ENCODE results near the gene VNN1.

- TF ChIP-seq ISL1 (CRISPR knock-in tag; IDR thresholded peaks at IDR 0.05), result no peak
- TF ChIP-seq ZNF8 (CRISPR knock-in tag; IDR thresholded peaks at IDR 0.05), result no peak
- no peak for TF ChIP-seq ZNF565 (CRISPR knock-in tag; conservative IDR thresholded peaks at IDR 0.05; ENCODE audit: low read depth)
- no peak for TF ChIP-seq ZFP30 (CRISPR knock-in tag; IDR thresholded peaks at IDR 0.05)
- TF ChIP-seq BACH2 (CRISPR knock-in tag; IDR thresholded peaks at IDR 0.05; ENCODE audit: borderline replicate concordance), result no peak
Observed at GRCh38 chr6:132687306-132687705, 26.5 kb downstream of the VNN1 start.

All from SK-N-SH treated with all-trans-retinoic acid at 6 μM for 48 hours (cell line).